IMR-90 (cell line): Measurements from ENCODE around the gene GIT2. TPM values are rescaled to one million over a fixed set of nuclear protein-coding genes. Genes with fewer than 3 reads are reported as not detected.

Experiments used
- polyA plus RNA-seq, 3 experiments: library from polyadenylated mRNA; depleted of rRNA; stranded (reverse); fragments of >200 nt; gene quantifications; 2 replicates each; pipeline ENCODE4 v1.2.3, GENCODE V29; 2012; ENCODE audit warnings: low replicate concordance in 1 of 3
- total RNA-seq: library from RNA; depleted of rRNA; stranded (reverse); fragments of >200 nt; gene quantifications from 2 replicates; pipeline ENCODE4 v1.2.3, GENCODE V29; 2012; rRNA removed

Gene GIT2
- total and polyA plus RNA-seq, 2 of the 4 experiments (the other 2 are of a cell fraction) = 48.0 to 71.9 TPM

Other genes with a start within 250 kb of the GIT2 start
- 1.1 TPM in 2 replicates for gene TRPV4, start 163.0 kb downstream of the GIT2 start, total RNA-seq
- gene TRPV4, start 163.0 kb downstream of the GIT2 start, polyA plus RNA-seq (2012; rRNA removed) = 6.1 and 6.6 TPM in 2 replicates
- gene GLTP, start 115.8 kb downstream of the GIT2 start, total RNA-seq = 58.4 and 67.2 TPM in 2 replicates
- gene GLTP, start 115.8 kb downstream of the GIT2 start, polyA plus RNA-seq (2012; rRNA removed) = 32.5 and 34.4 TPM in 2 replicates
- 6.1 and 11.4 TPM in 2 replicates for gene TCHP, start 96.1 kb downstream of the GIT2 start, total RNA-seq
- gene TCHP, start 96.1 kb downstream of the GIT2 start, polyA plus RNA-seq (2012; rRNA removed) = 10.9 and 13.4 TPM in 2 replicates
- 364 and 449 TPM in 2 replicates for gene ANKRD13A, start 3.1 kb upstream of the GIT2 start, total RNA-seq
- 299 and 308 TPM in 2 replicates for gene ANKRD13A, start 3.1 kb upstream of the GIT2 start, polyA plus RNA-seq (2012; rRNA removed)
- gene C12orf76, start 52.2 kb upstream of the GIT2 start, total RNA-seq = 5.0 and 6.7 TPM in 2 replicates
- gene C12orf76, start 52.2 kb upstream of the GIT2 start, polyA plus RNA-seq (2012; rRNA removed) = 6.2 and 7.1 TPM in 2 replicates
- 6.1 and 10.6 TPM in 2 replicates for gene IFT81, start 128.0 kb upstream of the GIT2 start, total RNA-seq
- 6.7 and 8.1 TPM in 2 replicates for gene IFT81, start 128.0 kb upstream of the GIT2 start, polyA plus RNA-seq (2012; rRNA removed)